CD4-positive, alpha-beta T cell treated with Interleukin-15 for 4 hours (primary cell): ENCODE data around the gene ESR2.
"Not testable (repeated sequence)": the region's sequence is repeated elsewhere in the genome, so short reads cannot be mapped to it uniquely, and the experiment has no call there.

Experiments
- DNase-seq: peaks from one replicate; pipeline ENCODE4 v3.0.0-alpha.2; 2020; ENCODE audit warnings: low spot score

The ESR2 gene

GRCh38 chr14:64220466-64220865, 73.7 kb downstream of the ESR2 start:
- DNase-seq, result no peak

- DNase-seq, result no peak
Measured at GRCh38 chr14:64220056-64220455, 74.1 kb downstream of the ESR2 start.

GRCh38 chr14:64218344-64219240, 75.6 kb downstream of the ESR2 start:
- DNase-seq, result no peak

DNA sequence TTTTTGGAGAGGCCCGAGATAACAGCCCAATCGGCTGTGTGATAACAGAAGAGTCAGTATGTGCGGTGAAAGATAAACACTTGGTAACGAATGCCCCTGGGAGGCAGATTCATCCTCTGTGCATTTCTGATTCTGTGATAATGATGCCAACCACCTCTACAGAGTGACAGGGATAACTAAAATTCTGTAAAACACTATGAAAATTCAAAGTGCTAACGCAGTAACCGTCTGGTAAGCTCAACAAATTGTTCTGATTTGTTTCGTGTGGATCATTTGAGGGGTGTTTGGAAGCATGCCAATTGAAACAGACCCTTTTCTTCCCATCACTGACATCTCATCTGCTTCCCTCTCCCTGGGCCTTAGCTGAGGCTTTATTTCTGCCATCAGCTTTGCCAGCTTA, 76.3 kb downstream of the ESR2 start:
- DNase-seq, result no peak

GRCh38 chr14:64217308-64217707, 76.9 kb downstream of the ESR2 start:
- no peak for DNase-seq

DNA sequence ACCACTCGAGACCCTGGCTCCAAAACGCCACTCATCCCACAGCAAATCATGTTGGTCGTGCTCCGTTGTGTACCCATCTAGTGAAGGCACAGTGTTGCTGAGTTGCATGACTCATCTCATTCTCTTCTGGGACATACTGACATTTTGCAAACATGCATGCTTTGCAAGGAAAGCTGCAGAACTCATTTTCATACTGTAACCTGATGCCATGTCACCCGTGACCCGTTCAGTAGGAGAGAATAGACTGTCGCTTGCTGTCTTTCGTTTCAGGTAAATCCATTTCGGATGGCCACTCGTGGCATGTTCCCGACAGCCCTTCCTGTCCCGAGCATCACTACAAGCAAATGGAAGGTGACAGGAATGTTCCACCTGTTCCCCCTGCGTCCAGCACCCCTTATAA, 78.2 kb downstream of the ESR2 start:
- no peak for DNase-seq

GRCh38 chr14:64215274-64215673, 78.9 kb downstream of the ESR2 start:
- no peak for DNase-seq

- no peak for DNase-seq
Measured at GRCh38 chr14:64213853-64214570, 80.2 kb downstream of the ESR2 start.

DNA sequence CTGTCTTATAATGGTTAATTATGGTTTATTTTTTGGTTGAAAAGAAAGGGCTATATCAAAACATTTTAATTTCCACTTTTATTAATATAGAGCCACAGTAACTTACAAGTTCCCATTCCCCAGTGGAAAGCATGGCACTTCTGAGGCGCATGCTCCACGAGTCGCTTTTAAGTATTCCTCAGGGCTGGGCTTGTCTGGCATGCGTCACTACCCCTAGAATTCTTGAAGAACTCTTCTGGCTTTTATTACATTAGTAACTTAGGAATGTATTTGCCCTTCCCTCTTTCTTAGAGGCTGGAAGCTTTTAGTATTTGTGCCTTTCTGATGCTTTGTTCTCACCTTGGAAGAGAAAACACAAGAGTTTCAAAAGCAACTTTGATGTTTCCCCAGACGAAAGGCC, 81.1 kb downstream of the ESR2 start:
- no peak for DNase-seq

DNA sequence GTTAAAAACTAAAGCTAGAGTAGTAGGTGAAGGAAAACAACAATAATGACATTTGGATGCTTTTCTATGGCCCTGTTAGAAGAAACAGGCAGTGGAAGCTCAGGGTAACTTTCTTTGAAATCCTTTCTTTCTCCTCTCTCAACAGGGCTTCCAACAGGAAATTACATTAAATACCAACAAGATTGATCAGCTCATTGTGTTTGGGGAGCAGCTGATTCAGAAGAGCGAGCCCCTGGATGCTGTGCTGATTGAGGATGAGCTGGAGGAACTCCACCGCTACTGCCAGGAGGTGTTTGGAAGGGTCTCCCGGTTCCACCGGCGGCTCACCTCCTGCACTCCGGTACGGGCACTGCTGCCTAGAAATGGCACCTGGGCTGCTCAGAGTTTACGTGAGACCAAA, 81.5 kb downstream of the ESR2 start:
- DNase-seq, result no peak

DNA sequence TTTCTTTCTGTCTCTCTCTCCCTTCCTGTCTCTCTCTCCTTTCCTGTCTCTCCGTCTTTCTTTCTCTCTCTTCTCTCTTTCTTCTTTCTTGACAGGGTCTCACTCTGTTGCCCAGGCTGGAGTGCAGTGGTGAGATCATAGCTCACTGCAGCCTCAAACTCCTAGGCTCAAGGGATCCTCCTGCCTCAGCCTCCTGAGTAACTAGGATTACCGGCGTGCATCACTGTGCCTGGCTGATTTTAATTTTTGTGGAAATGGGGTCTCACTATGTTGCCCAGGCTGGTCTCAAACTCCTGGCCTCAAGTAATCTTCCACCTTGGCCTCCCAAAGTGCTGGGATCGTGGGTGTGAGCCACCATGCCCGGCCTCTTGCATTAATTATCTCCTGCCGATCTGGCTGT, 83.3 kb downstream of the ESR2 start:
- not testable (repeated sequence) for DNase-seq

GRCh38 chr14:64210216-64210615, 84.0 kb downstream of the ESR2 start:
- DNase-seq, result no peak

GRCh38 chr14:64209444-64210131, 84.6 kb downstream of the ESR2 start:
- DNase-seq, result no peak

DNA sequence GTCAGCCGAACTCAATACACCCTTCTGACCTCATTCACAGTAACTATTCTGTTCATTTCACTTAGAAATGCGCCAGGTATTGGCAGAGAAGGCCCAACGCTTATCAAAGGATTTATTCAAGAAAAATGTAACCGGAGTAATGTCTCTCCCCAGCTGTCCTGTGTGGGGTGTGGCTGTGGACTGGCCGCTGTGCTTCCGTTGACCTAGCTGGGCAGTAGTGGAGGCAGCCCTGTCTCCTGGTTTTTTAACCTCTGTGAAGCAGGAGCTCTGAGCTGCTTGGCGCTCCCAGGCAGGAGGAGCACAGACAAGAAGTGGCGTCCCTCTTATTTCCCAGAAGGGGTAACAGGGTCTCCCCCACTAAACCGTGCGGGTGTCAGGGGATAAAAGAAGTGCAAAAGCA, 85.2 kb downstream of the ESR2 start:
- no peak for DNase-seq

DNA sequence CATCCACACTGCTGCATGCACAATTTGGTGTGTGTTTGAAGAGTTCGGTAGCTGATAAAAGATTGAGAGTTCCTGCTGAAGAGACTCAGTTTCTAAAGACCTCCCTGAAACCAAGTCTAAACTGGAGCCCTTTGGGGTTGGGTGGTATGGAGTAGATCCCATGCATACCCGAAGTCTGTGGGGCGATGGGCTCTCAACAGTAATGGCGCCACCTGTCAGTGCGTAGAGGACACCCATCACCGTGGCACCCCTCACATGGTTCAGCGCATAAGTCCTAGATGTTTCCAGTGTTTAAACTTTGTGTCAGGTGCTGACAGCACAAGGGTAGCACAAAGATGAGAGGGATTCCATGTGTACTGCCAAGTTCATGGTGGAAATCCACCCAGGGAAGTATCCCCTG, 85.9 kb downstream of the ESR2 start:
- DNase-seq, result no peak

- DNase-seq, result no peak
Measured at GRCh38 chr14:64203366-64204006, 90.7 kb downstream of the ESR2 start.

- DNase-seq, result no peak
Measured at GRCh38 chr14:64202716-64203115, 91.5 kb downstream of the ESR2 start.

DNA sequence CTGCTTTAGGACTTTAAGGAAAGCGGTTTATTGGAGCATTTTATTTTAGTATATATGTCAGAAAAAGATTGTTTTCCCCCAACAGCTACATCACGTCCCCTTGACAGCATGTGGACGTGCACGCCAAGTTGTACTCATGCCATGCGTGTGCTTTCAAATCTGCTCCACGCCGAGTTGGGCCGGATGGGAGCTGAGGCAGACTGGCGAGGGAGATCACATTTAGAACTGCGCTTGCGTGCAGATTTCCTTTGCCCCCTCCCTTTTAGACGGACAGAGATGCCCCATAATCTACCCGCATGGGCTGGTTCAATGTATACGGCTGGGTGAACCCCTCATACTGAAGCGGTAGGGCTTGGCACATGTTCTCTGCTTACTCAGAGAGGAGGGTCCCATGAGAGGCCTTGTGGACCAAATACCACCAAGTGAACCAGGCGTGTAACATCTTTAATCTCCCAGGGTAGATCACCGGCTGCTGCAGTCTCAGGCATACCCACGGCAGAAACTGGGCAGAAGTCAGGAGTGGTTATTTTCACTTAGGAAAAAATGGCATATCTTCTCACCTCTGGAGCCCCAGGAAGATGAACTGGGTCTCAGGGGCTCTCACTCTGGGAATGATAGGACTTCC, 92.1 kb downstream of the ESR2 start:
- no peak for DNase-seq

DNA sequence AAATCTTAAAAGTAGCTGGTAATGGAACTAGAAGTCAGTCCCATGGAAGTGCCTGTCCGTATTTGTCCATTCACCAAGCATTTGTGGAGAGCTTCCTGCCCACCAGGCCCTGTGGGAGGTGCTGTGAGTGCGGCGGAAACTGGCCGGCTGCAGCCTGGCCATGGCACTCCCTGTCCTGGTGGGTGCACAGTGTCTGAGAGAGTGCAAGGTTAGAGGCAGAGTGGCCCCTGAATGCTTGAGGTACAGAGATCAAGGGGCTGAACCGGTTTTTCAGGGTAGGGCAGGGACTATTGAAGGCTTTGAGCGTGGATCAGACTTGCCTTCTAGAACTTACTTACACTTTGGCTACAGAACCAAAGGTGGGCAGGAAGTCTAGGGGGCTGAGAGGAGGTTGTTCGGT, 92.9 kb downstream of the ESR2 start:
- no peak for DNase-seq

GRCh38 chr14:64200170-64200569, 94.0 kb downstream of the ESR2 start:
- no peak for DNase-seq

GRCh38 chr14:64198486-64198885, 95.7 kb downstream of the ESR2 start:
- DNase-seq, result no peak

- no peak for DNase-seq
Measured at GRCh38 chr14:64197996-64198395, 96.2 kb downstream of the ESR2 start.
